Measurements from ENCODE around the gene ARHGAP30. TPM values are rescaled to one million over a fixed set of nuclear protein-coding genes. Genes with fewer than 3 reads are reported as not detected.

Gene ARHGAP30
- polyA plus RNA-seq, 1 donor (not counting 4 experiments of a cell fraction or from before 2014, with no cell fraction given) = 0.16 TPM

- no peaks in the 10 kb centered on the region for H3K9me1 ChIP-seq (ENCODE audit: control insufficient read depth, extremely low read depth, insufficient read depth, low read length)
Observed at GRCh38 chr1:161039546-161039945, 30.1 kb downstream of the ARHGAP30 start.

GRCh38 chr1:161039154-161039545, 30.5 kb downstream of the ARHGAP30 start:
- Histone ChIP-seq H3K27me3 (ENCODE audit: control insufficient read depth, extremely low read depth, insufficient read depth, low read length) (no peaks in the 10 kb centered on the region), H3K4me2 (ENCODE audit: control insufficient read depth, extremely low read depth, insufficient read depth, low read depth, low read length) (peak overlapping the region; percentile 89), H3K4me3 (ENCODE audit: control insufficient read depth in 2 of 3, extremely low read depth in 1 of 3, insufficient read depth in 2 of 3, low read depth in 1 of 3, low read length in 3 of 3) (peak overlapping the region in 2 of 3 experiments; percentile 77), H3K27ac (ENCODE audit: control insufficient read depth, insufficient read depth, low read length) (peak overlapping the region; percentile 82), H3K79me2 (ENCODE audit: control insufficient read depth, insufficient read depth, low read length) (peaks cover 7% of the 10 kb centered on the region), H2AFZ (ENCODE audit: control insufficient read depth, low read length) (no peak overlapping the region), H4K20me1 (ENCODE audit: control insufficient read depth, extremely low read depth, insufficient read depth, low read length) (no peaks in the 10 kb centered on the region), H3K36me3 (ENCODE audit: control insufficient read depth in 2 of 2, extremely low read depth in 1 of 2, insufficient read depth in 2 of 2, low read length in 2 of 2) (peaks cover 21 to 23% of the 10 kb centered on the region in 2 experiments), H3K4me1 (ENCODE audit: control insufficient read depth, extremely low read depth, insufficient read depth, low read length) (peaks cover 12% of the 10 kb centered on the region), H3K9me3 (ENCODE audit: control insufficient read depth, low read depth, low read length) (no peaks in the 10 kb centered on the region), H3K9ac (ENCODE audit: control insufficient read depth, extremely low read depth, insufficient read depth, low read length) (peak overlapping the region; percentile 84), H3K9me1 (ENCODE audit: control insufficient read depth, extremely low read depth, insufficient read depth, low read length) (no peaks in the 10 kb centered on the region)
- DNase-seq (ENCODE audit: low read depth, low spot score) (no peak), FAIRE-seq (no peak)
- dilution Hi-C loops (cut with MboI; ENCODE audit: extremely low pct_ligation_motif_present, low sequenced_read_pairs) = no loop called here
- TF ChIP-seq CTCF (optimal IDR thresholded peaks at IDR 0.05 in 1 of 3, IDR thresholded peaks at IDR 0.05 in 1 of 3, conservative IDR thresholded peaks at IDR 0.05 in 1 of 3; ENCODE audit: extremely low read depth in 1 of 3, insufficient read depth in 2 of 3, low read length in 3 of 3) (no peak), EZH2 (IDR thresholded peaks at IDR 0.05; ENCODE audit: low read length) (no peak)

More at GRCh38 chr1:161039546-161039945, 30.1 kb downstream of the ARHGAP30 start:
- Histone ChIP-seq H3K4me1 (ENCODE audit: control insufficient read depth, extremely low read depth, insufficient read depth, low read length) (peaks cover 12% of the 10 kb centered on the region), H3K27ac (ENCODE audit: control insufficient read depth, insufficient read depth, low read length) (no peak overlapping the region), H3K36me3 (ENCODE audit: control insufficient read depth in 2 of 2, extremely low read depth in 1 of 2, insufficient read depth in 2 of 2, low read length in 2 of 2) (peaks cover 21 to 23% of the 10 kb centered on the region in 2 experiments), H2AFZ (ENCODE audit: control insufficient read depth, low read length) (no peak overlapping the region), H3K4me3 (ENCODE audit: control insufficient read depth in 2 of 3, extremely low read depth in 1 of 3, insufficient read depth in 2 of 3, low read depth in 1 of 3, low read length in 3 of 3) (no peak overlapping the region), H4K20me1 (ENCODE audit: control insufficient read depth, extremely low read depth, insufficient read depth, low read length) (no peaks in the 10 kb centered on the region), H3K79me2 (ENCODE audit: control insufficient read depth, insufficient read depth, low read length) (peaks cover 10% of the 10 kb centered on the region), H3K9me3 (ENCODE audit: control insufficient read depth, low read depth, low read length) (no peaks in the 10 kb centered on the region), H3K9ac (ENCODE audit: control insufficient read depth, extremely low read depth, insufficient read depth, low read length) (no peak overlapping the region), H3K27me3 (ENCODE audit: control insufficient read depth, extremely low read depth, insufficient read depth, low read length) (no peaks in the 10 kb centered on the region), H3K4me2 (ENCODE audit: control insufficient read depth, extremely low read depth, insufficient read depth, low read depth, low read length) (no peak overlapping the region)
- no peak for TF ChIP-seq EZH2 (IDR thresholded peaks at IDR 0.05; ENCODE audit: low read length)
- no peak for TF ChIP-seq CTCF (optimal IDR thresholded peaks at IDR 0.05 in 1 of 3, IDR thresholded peaks at IDR 0.05 in 1 of 3, conservative IDR thresholded peaks at IDR 0.05 in 1 of 3; ENCODE audit: extremely low read depth in 1 of 3, insufficient read depth in 2 of 3, low read length in 3 of 3)
- dilution Hi-C loops (cut with MboI; ENCODE audit: extremely low pct_ligation_motif_present, low sequenced_read_pairs) = no loop called here
- FAIRE-seq (no peak), DNase-seq (ENCODE audit: low read depth, low spot score) (no peak)

Data from keratinocyte (primary cell).